IPS-18a (cell line): ENCODE measurements around the gene TMEM141.
A peak's percentile ranks its signal among the peaks of the same experiment; 100 is the strongest.

Source experiments
- H3K27ac ChIP-seq: one replicate; pipeline ENCODE4 v1.5.1; 2013; ENCODE audit warnings: low read length
- H3K27me3 ChIP-seq: one replicate; pipeline ENCODE4 v1.6.1; 2013; ENCODE audit warnings: mild to moderate bottlenecking, low read length; ENCODE audit not compliant: control insufficient read depth, insufficient read depth
- H3K36me3 ChIP-seq: one replicate; pipeline ENCODE4 v1.6.1; 2013; ENCODE audit warnings: low read depth, low read length; ENCODE audit not compliant: control insufficient read depth
- H3K4me1 ChIP-seq: one replicate; pipeline ENCODE4 v1.6.1; 2013; ENCODE audit warnings: low read depth, low read length; ENCODE audit not compliant: control insufficient read depth
- H3K4me3 ChIP-seq: one replicate; pipeline ENCODE4 v1.5.1; 2013; ENCODE audit warnings: low read length
- H3K9ac ChIP-seq: one replicate; pipeline ENCODE4 v1.6.1; 2013; ENCODE audit warnings: mild to moderate bottlenecking, low read length, moderate library complexity
- H3K9me3 ChIP-seq: one replicate; pipeline ENCODE4 v1.6.1; 2013; ENCODE audit warnings: low read depth, low read length; ENCODE audit not compliant: control insufficient read depth

The TMEM141 gene

DNA sequence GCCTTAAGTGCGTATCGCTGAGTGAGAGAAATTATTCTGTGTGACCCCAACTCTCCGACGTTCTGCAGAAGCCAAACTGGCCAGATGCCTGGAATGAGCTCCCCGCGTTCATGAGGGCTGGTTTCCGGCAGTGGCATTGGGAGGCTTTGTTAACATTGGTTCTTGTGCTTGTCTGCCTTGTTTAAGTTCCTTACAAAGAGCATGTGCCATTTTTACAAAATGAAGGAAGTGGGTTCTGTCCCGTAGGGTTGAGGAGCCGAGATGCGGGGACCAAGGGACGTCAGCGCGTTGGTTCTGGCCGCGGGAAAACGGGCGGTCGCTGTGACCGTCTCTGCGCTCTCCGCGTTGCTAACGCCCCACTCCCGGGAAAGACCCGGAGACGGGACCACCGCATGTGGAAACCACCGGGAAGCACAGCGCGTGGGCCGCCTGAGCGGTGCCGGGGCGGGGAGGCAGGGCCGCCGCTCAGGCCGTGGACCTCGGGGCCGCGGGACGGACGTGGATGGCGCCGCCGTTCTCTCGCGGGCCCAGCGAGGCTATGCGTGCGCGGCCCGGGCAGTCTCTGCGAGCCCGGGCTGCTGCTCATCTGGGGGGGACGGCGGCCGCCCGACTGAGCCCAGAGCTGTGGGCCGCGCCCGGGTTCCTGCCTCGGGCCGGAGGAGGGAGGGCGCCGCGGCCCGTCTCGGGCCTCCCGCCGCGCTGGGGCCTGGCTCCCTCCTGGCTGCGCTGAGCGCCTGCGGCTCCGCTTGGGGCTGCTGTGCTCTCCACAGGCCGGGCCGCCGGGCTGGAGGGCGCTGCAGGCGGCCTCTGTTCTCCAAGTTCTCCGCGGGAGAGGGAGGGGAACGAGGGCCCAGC lies 30.1 kb downstream of the TMEM141 start:
- Histone ChIP-seq H3K4me1 (peaks cover 5% of the 10 kb centered on the region), H3K9ac (peak overlapping the region; percentile 12), H3K27ac (no peak overlapping the region), H3K36me3 (peaks cover 15% of the 10 kb centered on the region), H3K9me3 (no peaks in the 10 kb centered on the region), H3K27me3 (peaks cover 7% of the 10 kb centered on the region), H3K4me3 (peak overlapping the region; percentile 60)

DNA sequence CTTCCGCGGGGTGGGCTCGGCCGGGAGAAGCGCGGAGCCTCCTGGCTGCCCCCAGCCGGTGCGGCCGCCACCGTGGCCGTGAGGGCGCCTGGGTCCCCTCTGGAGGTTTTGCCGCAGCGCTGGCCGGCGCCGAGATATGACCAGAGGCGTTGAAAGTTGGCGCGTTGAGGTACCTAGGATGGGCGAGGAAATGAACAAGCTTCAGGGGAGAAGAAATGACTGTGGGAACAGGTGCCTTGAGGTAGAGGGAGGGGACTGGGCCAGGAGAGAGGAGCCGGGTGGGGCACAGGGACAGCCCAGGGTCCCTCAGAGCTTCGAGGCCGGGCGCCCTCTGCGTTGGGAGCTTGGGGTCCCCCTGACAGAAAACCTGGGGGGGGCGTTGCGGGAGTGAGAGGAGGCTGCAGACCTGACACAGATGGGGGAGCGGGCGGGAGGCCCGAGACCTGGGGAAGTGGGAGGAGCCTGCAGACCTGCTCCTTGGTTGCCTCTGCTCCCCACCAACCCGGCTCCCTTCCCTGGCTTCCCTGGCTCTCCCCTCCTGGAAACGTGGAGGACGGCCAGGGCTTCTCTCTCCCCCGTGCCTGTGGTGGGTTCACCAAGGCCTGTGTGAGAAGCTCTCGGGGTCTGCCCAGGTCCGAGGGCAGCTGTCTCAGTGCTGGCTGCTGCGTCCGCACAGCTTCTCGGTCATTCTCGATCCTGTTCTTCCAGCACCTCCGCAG lies 30.8 kb downstream of the TMEM141 start:
- no peak overlapping the region for H3K9ac ChIP-seq
- H3K27me3 ChIP-seq, result peaks cover 7% of the 10 kb centered on the region
- peaks cover 19% of the 10 kb centered on the region for H3K36me3 ChIP-seq
- H3K27ac ChIP-seq, result no peak overlapping the region
- no peaks in the 10 kb centered on the region for H3K9me3 ChIP-seq
- peaks cover 5% of the 10 kb centered on the region for H3K4me1 ChIP-seq
- H3K4me3 ChIP-seq, result peak overlapping the region; percentile 60

DNA sequence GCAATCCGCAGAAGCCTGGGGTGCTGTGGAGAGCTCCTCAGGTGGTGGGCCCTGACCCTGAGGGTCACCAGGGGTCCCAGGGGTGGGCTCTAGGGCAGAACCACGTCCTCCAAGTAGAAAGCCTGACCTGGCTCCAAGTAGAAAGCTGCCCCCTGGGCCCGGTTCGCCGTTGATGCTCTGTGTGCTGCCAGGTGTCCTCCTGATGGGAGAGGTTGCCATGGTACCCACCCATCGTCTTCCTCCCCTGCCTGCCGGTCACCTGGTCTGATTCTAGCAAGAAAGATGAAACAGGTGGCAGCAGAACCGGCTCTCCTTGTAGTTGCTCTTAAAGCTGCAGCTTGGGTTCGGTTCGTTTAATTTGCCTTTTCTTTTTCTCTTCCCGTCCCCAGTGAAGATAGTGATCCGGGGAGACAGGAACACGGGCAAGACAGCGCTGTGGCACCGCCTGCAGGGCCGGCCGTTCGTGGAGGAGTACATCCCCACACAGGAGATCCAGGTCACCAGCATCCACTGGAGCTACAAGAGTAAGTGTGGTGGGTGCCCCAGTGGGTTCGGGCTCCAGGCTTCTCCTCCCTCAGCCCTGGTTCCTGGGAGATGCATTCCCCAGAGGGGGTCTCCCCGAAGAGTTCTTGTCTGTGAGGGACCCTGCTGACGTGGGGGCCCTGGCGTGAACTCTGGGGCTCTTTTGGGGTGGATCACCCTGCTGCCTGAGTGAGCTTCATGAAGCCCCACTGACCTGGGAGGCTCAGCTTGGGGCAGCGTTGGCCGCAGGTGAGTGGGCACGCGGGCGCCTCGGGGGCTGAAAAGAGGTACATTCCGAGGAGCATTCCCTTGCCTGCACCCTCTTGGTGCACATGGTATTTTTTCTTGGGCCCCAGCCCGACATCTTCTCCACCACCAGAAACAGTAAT lies 32.2 kb downstream of the TMEM141 start:
- H3K4me3 ChIP-seq, result no peak overlapping the region
- peaks cover 7% of the 10 kb centered on the region for H3K27me3 ChIP-seq
- no peak overlapping the region for H3K9ac ChIP-seq
- no peak overlapping the region for H3K27ac ChIP-seq
- peaks cover 5% of the 10 kb centered on the region for H3K4me1 ChIP-seq
- no peaks in the 10 kb centered on the region for H3K9me3 ChIP-seq
- H3K36me3 ChIP-seq, result peaks cover 28% of the 10 kb centered on the region

DNA sequence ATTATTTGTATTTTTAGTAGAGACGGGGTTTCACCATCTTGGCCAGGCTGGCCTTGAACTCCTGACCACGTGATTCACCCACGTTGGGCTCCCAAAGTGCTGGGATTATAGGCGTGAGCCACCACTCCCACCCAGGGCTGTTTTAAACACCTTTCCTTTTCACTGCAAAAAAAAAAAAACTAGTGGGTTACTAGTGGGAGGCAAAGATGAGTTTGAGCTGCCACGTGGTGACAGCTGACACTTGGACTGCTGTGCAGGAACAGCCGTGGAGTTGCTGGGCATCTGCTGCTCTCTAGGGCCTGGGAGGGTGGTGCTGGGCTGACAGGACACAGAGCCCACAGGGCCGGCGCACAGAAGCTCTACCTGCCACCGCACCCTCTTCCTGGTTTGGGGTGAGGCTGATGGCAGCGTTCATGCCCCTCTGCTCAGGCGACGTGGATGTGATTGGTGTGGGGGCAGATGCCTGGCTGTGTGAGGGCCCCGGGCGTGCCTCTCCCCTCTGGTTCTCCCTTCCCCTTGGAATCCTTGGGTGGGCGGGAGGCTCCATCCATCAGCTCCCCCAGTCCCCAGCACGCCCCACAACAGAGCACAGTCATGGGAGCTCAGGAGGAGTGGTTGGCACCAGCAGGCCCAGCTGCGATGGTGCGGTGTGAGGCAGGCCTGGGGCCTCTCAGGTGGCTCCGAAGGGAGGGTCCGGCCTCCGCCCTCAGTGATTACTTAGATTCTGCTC lies 33.5 kb downstream of the TMEM141 start:
- peaks cover 7% of the 10 kb centered on the region for H3K27me3 ChIP-seq
- H3K9me3 ChIP-seq, result no peaks in the 10 kb centered on the region
- H3K36me3 ChIP-seq, result peaks cover 38% of the 10 kb centered on the region
- no peak overlapping the region for H3K4me3 ChIP-seq
- no peak overlapping the region for H3K27ac ChIP-seq
- peaks cover 5% of the 10 kb centered on the region for H3K4me1 ChIP-seq
- no peak overlapping the region for H3K9ac ChIP-seq

DNA sequence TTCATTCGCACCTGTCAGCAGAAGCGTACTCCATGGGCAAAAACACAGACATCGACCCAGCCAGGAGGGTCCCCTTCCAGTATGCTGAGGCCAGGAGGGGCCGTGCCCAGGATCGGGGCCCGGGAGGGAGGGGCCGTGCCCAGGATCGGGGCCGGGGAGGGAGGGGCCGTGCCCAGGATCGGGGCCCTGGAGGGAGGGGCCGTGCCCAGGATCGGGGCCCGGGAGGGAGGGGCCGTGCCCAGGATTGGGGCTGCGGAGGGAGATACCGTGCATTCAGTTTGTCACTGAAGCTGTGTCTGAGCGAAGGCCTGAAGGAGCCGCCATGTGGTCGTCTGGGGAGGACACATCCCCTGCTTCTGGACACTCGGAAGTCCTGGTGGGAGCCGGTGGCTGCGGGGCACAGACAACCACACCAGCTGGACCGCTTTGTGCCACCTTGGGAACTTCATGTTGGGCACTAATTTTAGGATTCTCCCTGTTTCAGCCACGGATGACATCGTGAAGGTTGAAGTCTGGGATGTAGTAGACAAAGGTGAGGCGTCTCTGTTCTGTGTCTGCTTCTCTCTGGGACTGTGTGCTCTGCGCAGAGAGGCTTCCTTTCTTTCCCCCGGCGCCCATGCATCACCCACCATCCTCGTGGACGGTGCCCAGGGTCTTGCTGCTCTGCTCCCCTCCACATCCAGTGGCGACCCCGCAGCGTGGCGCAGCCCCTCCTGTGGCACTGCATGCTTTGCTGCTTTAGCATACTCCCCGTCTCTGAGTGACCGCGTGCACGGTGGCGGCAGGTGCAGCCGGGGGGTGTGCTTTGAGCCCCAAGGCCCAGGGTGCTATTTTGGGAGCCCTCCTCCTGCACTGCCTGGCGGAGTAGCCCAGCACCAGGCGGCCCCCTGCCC lies 34.4 kb downstream of the TMEM141 start:
- peaks cover 5% of the 10 kb centered on the region for H3K4me1 ChIP-seq
- H3K27me3 ChIP-seq, result peaks cover 6% of the 10 kb centered on the region
- no peaks in the 10 kb centered on the region for H3K9me3 ChIP-seq
- H3K9ac ChIP-seq, result no peak overlapping the region
- peaks cover 47% of the 10 kb centered on the region for H3K36me3 ChIP-seq
- no peak overlapping the region for H3K4me3 ChIP-seq
- no peak overlapping the region for H3K27ac ChIP-seq

DNA sequence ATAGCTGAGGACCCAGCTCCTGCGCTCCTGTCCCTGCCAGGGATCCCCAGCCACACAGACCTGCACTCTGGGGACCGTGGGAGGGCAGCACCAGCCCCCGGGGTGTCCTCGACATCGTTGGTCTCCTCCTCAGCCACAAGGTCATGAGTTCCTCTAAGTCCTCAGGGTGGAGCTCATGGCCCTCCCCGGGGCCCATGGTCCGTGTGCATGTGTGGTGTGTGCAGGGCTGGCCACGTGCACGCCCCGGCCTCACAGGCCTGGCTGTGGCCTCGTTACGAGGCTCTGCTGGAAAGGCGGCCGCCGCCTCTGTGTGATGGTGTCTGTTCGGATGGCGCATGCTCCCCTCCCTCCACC lies 35.0 kb downstream of the TMEM141 start:
- Histone ChIP-seq H3K36me3 (peaks cover 53% of the 10 kb centered on the region), H3K27ac (no peak overlapping the region), H3K9me3 (no peaks in the 10 kb centered on the region), H3K4me3 (no peak overlapping the region), H3K4me1 (no peaks in the 10 kb centered on the region), H3K9ac (no peak overlapping the region), H3K27me3 (no peaks in the 10 kb centered on the region)

DNA sequence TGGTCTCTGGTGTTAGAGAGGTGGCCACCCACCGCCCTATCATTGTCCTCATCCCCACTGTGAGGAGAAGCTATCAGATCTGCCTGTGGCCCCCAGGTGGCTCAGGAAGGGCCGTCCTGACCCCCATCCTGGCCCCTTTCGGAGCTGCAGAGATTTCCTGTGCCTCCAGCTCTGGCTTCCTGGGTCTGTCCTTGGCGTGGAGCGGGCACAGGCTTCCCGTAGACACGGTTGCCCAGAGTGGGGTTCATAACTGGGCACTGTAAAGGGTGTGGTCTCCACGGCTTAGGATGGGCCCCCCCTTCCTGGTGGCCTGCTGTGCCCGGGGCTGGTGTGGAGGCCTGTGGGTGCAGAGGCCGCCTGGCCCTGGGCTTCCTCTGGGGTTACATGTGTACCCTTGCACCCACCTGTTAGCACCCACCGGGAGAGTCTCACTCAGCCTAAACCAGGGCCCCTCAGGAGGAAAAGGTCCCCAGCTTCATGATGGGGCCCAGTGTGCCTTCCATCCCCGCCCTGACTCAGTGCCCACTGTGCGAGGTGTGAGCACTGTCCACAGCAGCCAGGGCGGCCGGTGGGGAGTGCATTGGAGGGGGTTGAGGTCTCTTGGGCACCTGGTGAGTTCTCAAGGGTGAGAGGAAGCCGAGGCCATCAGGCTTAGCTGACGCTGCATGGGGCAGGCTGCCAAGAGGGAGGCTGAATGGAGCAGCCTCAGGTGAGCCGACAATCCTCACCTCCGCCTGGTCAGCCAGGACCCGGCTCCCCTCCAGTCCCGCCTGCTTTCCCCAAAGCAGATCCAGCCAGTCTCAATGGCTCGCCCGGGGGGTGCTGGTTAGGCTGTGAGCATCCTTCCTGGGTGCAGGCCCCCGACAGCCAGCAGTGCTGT lies 35.8 kb downstream of the TMEM141 start:
- Histone ChIP-seq H3K4me3 (no peak overlapping the region), H3K27ac (no peak overlapping the region), H3K9ac (no peak overlapping the region), H3K36me3 (peaks cover 54% of the 10 kb centered on the region), H3K4me1 (no peaks in the 10 kb centered on the region), H3K9me3 (no peaks in the 10 kb centered on the region), H3K27me3 (no peaks in the 10 kb centered on the region)

DNA sequence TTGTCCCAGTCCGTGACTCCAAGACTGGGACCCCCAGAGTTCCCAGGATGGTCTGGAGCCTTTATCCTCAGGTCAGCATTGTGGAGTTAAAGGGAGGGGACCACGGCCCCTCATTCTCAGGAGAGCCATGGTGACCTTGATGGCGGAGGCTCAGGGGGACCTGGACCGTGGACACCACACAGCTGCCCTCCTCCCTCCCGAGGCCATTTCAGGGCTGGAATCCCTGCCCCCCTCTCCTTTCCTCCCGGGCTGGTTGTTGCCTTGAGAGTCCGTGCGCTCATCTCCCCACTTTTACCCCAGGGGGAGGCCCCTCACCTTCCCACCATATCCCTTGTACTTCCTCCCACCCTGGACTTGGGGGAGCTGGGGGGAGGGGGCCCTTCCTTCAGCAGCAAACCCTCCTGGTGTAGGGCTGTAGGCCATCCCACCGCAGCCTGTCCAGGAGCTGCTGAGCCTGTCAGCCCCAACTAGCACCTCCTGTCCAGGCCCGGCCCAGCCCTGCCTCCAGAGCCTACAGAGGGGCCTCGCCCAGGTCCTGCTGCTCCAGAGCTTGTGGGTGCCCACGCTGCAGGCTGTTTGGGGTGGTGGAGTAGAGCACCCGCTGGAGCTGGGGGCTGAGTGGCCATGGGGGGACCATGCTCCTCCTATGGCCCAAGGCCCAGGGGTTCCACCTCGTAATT lies 36.8 kb downstream of the TMEM141 start:
- no peak overlapping the region for H3K9ac ChIP-seq
- no peaks in the 10 kb centered on the region for H3K4me1 ChIP-seq
- no peaks in the 10 kb centered on the region for H3K9me3 ChIP-seq
- no peak overlapping the region for H3K27ac ChIP-seq
- no peak overlapping the region for H3K4me3 ChIP-seq
- H3K27me3 ChIP-seq, result no peaks in the 10 kb centered on the region
- H3K36me3 ChIP-seq, result peaks cover 60% of the 10 kb centered on the region

DNA sequence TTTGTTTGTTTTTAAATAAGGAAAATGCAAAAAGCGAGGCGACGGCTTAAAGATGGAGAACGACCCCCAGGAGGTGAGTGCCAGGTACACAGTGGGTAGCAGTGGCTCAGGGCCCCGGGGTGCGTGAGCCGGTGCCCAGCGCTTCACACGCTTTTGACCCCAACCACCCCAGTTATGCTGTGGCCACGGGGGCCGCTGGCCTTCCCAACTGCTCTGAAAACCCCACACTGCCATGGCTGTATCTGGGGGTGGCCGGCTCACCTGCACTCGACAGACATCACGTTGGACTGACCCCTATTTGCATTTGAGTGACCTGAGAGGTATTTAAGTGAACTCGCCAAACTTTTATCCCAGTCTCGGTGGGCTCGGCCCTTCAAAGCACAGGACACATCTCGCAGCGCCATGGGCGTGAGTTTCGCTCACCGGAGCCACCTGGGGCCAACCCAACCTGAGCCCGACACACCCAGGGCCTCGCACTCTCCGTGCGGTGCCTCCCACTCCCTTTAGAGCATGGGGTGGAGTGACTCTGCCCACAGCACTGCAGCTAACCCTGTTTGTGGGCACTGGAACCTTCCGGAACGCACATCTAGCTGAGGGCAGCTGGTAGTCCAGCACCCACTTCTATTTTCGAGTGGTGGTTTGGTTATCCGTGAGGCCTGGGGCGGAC lies 37.5 kb downstream of the TMEM141 start:
- H3K36me3 ChIP-seq, result peaks cover 56% of the 10 kb centered on the region

More for the DNA sequence above, 37.5 kb downstream of the TMEM141 start:
- Histone ChIP-seq H3K4me3 (no peak overlapping the region), H3K27ac (no peak overlapping the region), H3K4me1 (no peaks in the 10 kb centered on the region), H3K9me3 (no peaks in the 10 kb centered on the region), H3K9ac (no peak overlapping the region), H3K27me3 (no peaks in the 10 kb centered on the region)
